Transverse colon (tissue), 4 donors: ENCODE data around the gene ADGRF3.

Experiments used
- CTCF ChIP-seq, 5 experiments: fragments of 200-600 bp in 3 of 5; fragments of 450-650 bp in 2 of 5; sonication (generic) in 3 of 5; IDR thresholded peaks; 1 replicate in 2 of 5; 2 replicates in 3 of 5; pipeline ENCODE4 v1.5.1; 2016 to 2017; ENCODE audit warnings: antibody characterized with exemption in 5 of 5, inconsistent platforms in 3 of 5, mild to moderate bottlenecking in 2 of 5, moderate library complexity in 1 of 5
- EP300 ChIP-seq: sonication (generic); formaldehyde crosslinking; IDR thresholded peaks from one replicate; pipeline ENCODE4 v1.6.1; 2017; ENCODE audit warnings: antibody characterized with exemption, low read depth
- POLR2A ChIP-seq: fragments of 450-650 bp; IDR thresholded peaks from one replicate; pipeline ENCODE4 v1.6.1; 2016; ENCODE audit warnings: antibody characterized with exemption, mild to moderate bottlenecking, moderate library complexity
- POLR2AphosphoS5 ChIP-seq, 3 donors: sonication (generic); formaldehyde crosslinking; IDR thresholded peaks; one replicate each; pipeline ENCODE4 v1.6.1; 2016; ENCODE audit warnings: antibody characterized with exemption in 3 of 3

- no peak for TF ChIP-seq EP300
- no peak for TF ChIP-seq CTCF (IDR thresholded peaks at IDR 0.05)
- TF ChIP-seq POLR2A = no peak
- no peak for TF ChIP-seq POLR2AphosphoS5 (IDR thresholded peaks at IDR 0.05)
These were observed 27.6 kb downstream of the ADGRF3 start for GRCh38 chr2:26318950-26319349.
